Coronary artery (tissue), 2 donors: ENCODE results near the gene PNLIPRP2.

ENCODE experiments used
- DNase-seq: peaks from one replicate; pipeline ENCODE4 v3.0.0-alpha.2; 2017; ENCODE audit warnings: low spot score
- H3K27ac ChIP-seq, 2 donors: fragments of 200-600 bp; sonication (generic); one replicate each; pipeline ENCODE4 v1.5.1; 2016 to 2019
- H3K4me3 ChIP-seq: fragments of 200-600 bp; sonication (generic); 2 replicates; pipeline ENCODE4 v1.5.1; 2016; ENCODE audit warnings: mild to moderate bottlenecking, moderate library complexity
- TF ChIP-seq, protein P1 (sequence below): fragments of 200-600 bp; sonication (generic); IDR thresholded peaks from one replicate; pipeline ENCODE4 v1.5.1; 2019; ENCODE audit warnings: antibody characterized with exemption

Gene PNLIPRP2

DNA sequence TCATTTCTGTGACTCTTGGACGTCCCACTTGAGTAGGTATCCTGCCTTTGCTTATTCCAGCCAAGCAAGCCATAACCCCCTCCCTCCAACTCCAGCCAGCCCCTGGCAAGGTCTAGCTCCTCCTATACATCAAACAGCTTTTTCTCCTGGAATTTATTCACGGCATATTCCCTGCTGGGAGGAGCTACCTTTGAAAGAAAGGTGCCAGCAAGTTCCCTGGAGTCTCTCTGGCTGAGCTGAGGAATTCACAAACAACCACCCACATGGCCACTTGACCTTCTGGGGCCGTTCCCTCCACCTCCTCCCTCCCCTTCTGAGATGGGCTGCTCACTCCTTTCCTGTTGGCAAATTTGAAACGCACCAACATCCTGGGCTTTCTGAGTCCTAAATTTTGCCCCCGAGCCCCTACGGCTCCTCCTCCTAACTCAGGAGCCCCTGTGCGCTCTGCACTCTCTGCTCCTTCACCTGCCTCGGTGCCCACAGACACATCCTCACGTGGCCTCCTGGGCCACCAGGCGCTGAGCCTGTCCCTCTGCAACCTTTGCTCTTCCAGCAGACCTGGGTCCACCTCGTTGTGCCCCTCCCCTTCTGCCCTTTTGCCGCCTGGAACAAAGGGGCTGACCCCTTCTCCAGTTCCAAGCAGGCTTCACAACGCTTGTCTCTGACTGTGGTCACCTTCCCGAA lies 73.6 kb downstream of the PNLIPRP2 start:
- TF ChIP-seq, protein P1, sequence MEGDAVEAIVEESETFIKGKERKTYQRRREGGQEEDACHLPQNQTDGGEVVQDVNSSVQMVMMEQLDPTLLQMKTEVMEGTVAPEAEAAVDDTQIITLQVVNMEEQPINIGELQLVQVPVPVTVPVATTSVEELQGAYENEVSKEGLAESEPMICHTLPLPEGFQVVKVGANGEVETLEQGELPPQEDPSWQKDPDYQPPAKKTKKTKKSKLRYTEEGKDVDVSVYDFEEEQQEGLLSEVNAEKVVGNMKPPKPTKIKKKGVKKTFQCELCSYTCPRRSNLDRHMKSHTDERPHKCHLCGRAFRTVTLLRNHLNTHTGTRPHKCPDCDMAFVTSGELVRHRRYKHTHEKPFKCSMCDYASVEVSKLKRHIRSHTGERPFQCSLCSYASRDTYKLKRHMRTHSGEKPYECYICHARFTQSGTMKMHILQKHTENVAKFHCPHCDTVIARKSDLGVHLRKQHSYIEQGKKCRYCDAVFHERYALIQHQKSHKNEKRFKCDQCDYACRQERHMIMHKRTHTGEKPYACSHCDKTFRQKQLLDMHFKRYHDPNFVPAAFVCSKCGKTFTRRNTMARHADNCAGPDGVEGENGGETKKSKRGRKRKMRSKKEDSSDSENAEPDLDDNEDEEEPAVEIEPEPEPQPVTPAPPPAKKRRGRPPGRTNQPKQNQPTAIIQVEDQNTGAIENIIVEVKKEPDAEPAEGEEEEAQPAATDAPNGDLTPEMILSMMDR: no peak
- no peak for DNase-seq

More for the DNA sequence above, 73.6 kb downstream of the PNLIPRP2 start:
- Histone ChIP-seq H3K27ac (no peak overlapping the region), H3K4me3 (no peak overlapping the region)
